Suprapubic skin (tissue), 4 donors: ENCODE results near the gene LYST. TPM values are rescaled to one million over a fixed set of nuclear protein-coding genes. Genes with fewer than 3 reads are reported as not detected.

Experiments
- DNase-seq, 2 donors: peaks; one replicate each; pipeline ENCODE4 v3.0.0-alpha.2; 2019; ENCODE audit warnings: low spot score in 2 of 2
- H3K27ac ChIP-seq: fragments of 200-600 bp; sonication (generic); one replicate; pipeline ENCODE4 v1.5.1; 2019
- H3K27me3 ChIP-seq: fragments of 200-600 bp; sonication (generic); one replicate; pipeline ENCODE4 v1.5.1; 2019
- H3K36me3 ChIP-seq: fragments of 200-600 bp; sonication (generic); one replicate; pipeline ENCODE4 v1.5.1; 2019
- H3K4me1 ChIP-seq: fragments of 200-600 bp; sonication (generic); one replicate; pipeline ENCODE4 v1.5.1; 2019
- H3K4me3 ChIP-seq: fragments of 200-600 bp; sonication (generic); one replicate; pipeline ENCODE4 v1.5.1; 2019; ENCODE audit warnings: mild to moderate bottlenecking
- H3K9me3 ChIP-seq: fragments of 200-600 bp; sonication (generic); one replicate; pipeline ENCODE4 v1.5.1; 2019
- CTCF ChIP-seq, 2 donors: fragments of 200-600 bp in 1 of 2; fragments of 450-650 bp in 1 of 2; sonication (generic) in 1 of 2; IDR thresholded peaks; one replicate each; pipeline ENCODE4 v1.5.1; 2016 to 2019; ENCODE audit warnings: antibody characterized with exemption in 2 of 2, mild to moderate bottlenecking in 1 of 2, moderate library complexity in 1 of 2
- EP300 ChIP-seq: sonication (generic); formaldehyde crosslinking; IDR thresholded peaks from one replicate; pipeline ENCODE4 v1.6.1; 2017; ENCODE audit warnings: antibody characterized with exemption
- POLR2A ChIP-seq, 2 donors: fragments of 450-650 bp; IDR thresholded peaks; one replicate each; pipeline ENCODE4 v1.6.1; 2017; ENCODE audit warnings: antibody characterized with exemption in 2 of 2, mild to moderate bottlenecking in 2 of 2, moderate library complexity in 2 of 2
- POLR2AphosphoS5 ChIP-seq, 3 donors: sonication (generic); formaldehyde crosslinking; IDR thresholded peaks; one replicate each; pipeline ENCODE4 v1.6.1; 2017; ENCODE audit warnings: antibody characterized with exemption in 3 of 3
- WGBS: methylation state at CpG from one replicate; pipeline ENCODE4 v1.1.5; 2018; 5-methylcytosine and 5-hydroxymethylcytosine counted together
- total RNA-seq, 4 donors: library from RNA; depleted of rRNA; stranded (reverse); fragments of >200 nt; gene quantifications; one replicate each; pipeline ENCODE4 v1.1.0, GENCODE V29; 2016

The LYST gene
- total RNA-seq, 4 donors from 2014 or later: 40.1 to 118 (median 68.8) TPM

- TF ChIP-seq POLR2A (IDR thresholded peaks at IDR 0.05): no peak
- WGBS: 65% methylated on average over 3 of the region's 3 CpGs
- Histone ChIP-seq H3K4me1 (no peaks in the 10 kb centered on the region), H3K27ac (no peak overlapping the region), H3K4me3 (no peak overlapping the region), H3K36me3 (no peaks in the 10 kb centered on the region), H3K27me3 (no peaks in the 10 kb centered on the region), H3K9me3 (no peaks in the 10 kb centered on the region)
- no peak for DNase-seq
Measured at GRCh38 chr1:235617808-235618207, 248.9 kb downstream of the LYST start.

GRCh38 chr1:235617140-235617539, 249.6 kb downstream of the LYST start:
- H3K4me3 ChIP-seq: no peak overlapping the region
- no peaks in the 10 kb centered on the region for H3K27me3 ChIP-seq
- no peaks in the 10 kb centered on the region for H3K36me3 ChIP-seq
- H3K4me1 ChIP-seq: no peaks in the 10 kb centered on the region
- H3K27ac ChIP-seq: no peak overlapping the region
- WGBS: 62% methylated on average over 3 of the region's 3 CpGs
- DNase-seq: no peak
- H3K9me3 ChIP-seq: no peaks in the 10 kb centered on the region
- TF ChIP-seq POLR2AphosphoS5 (IDR thresholded peaks at IDR 0.05) (no peak), POLR2A (IDR thresholded peaks at IDR 0.05) (no peak), EP300 (no peak)

GRCh38 chr1:235614442-235614954, 252.2 kb downstream of the LYST start:
- WGBS: 90% methylated on average over 6 of the region's 7 CpGs
- no peaks in the 10 kb centered on the region for H3K27me3 ChIP-seq
- H3K27ac ChIP-seq: no peak overlapping the region
- H3K9me3 ChIP-seq: no peaks in the 10 kb centered on the region
- H3K4me1 ChIP-seq: no peaks in the 10 kb centered on the region
- TF ChIP-seq CTCF (IDR thresholded peaks at IDR 0.05): no peak
- no peak for TF ChIP-seq POLR2AphosphoS5 (IDR thresholded peaks at IDR 0.05)
- TF ChIP-seq EP300: no peak
- no peak for TF ChIP-seq POLR2A (IDR thresholded peaks at IDR 0.05)
- no peaks in the 10 kb centered on the region for H3K36me3 ChIP-seq
- H3K4me3 ChIP-seq: no peak overlapping the region
- DNase-seq: no peak

- DNase-seq: no peak
- no peaks in the 10 kb centered on the region for H3K36me3 ChIP-seq
- no peaks in the 10 kb centered on the region for H3K4me1 ChIP-seq
- 71% methylated on average over 2 of the region's 2 CpGs for WGBS
- TF ChIP-seq POLR2AphosphoS5 (IDR thresholded peaks at IDR 0.05): no peak
- H3K4me3 ChIP-seq: no peak overlapping the region
- H3K27ac ChIP-seq: no peak overlapping the region
- no peaks in the 10 kb centered on the region for H3K27me3 ChIP-seq
- no peaks in the 10 kb centered on the region for H3K9me3 ChIP-seq
Measured at GRCh38 chr1:235613602-235614001, 253.1 kb downstream of the LYST start.

- TF ChIP-seq CTCF (IDR thresholded peaks at IDR 0.05) (no peak), POLR2A (IDR thresholded peaks at IDR 0.05) (no peak), POLR2AphosphoS5 (IDR thresholded peaks at IDR 0.05) (no peak), EP300 (no peak)
- H3K9me3 ChIP-seq: no peaks in the 10 kb centered on the region
- 68% methylated on average over 3 of the region's 3 CpGs for WGBS
- no peaks in the 10 kb centered on the region for H3K27me3 ChIP-seq
- H3K4me1 ChIP-seq: no peaks in the 10 kb centered on the region
- DNase-seq: no peak
- no peaks in the 10 kb centered on the region for H3K36me3 ChIP-seq
- no peak overlapping the region for H3K4me3 ChIP-seq
- H3K27ac ChIP-seq: no peak overlapping the region
Measured at GRCh38 chr1:235612761-235613160, 253.9 kb downstream of the LYST start.

Other genes starting within 250 kb of the LYST start
- under 1 TPM in 3 of 4 donors, not detected in 1; 0.13 to 0.76 (median 0.72) TPM for gene GNG4, start 217.1 kb downstream of the LYST start, total RNA-seq
- gene NID1, start 198.2 kb upstream of the LYST start, total RNA-seq: 10 to 100 TPM; 27.9 to 48.4 (median 32.3) TPM